HG02870 (cell line): ENCODE results near the gene ZNF740.

Experiments
- ATAC-seq: cut with Tn5 transposase; IDR thresholded peaks from one replicate; pipeline ENCODE4 v1.9.1; 2021; ENCODE audit warnings: mild to moderate bottlenecking, moderate library complexity; ENCODE audit not compliant: unreplicated experiment

ZNF740 gene

GRCh38 chr12:53212931-53213330, 32.4 kb downstream of the ZNF740 start:
- no peak for ATAC-seq

GRCh38 chr12:53213348-53213747, 32.8 kb downstream of the ZNF740 start:
- peak; percentile 41 for ATAC-seq

GRCh38 chr12:53214221-53214620, 33.7 kb downstream of the ZNF740 start:
- no peak for ATAC-seq

GRCh38 chr12:53214687-53215455, 34.3 kb downstream of the ZNF740 start:
- ATAC-seq = no peak

- ATAC-seq = no peak
Measured at GRCh38 chr12:53215497-53215896, 35.0 kb downstream of the ZNF740 start.

GRCh38 chr12:53217051-53217930, 36.8 kb downstream of the ZNF740 start:
- no peak for ATAC-seq

GRCh38 chr12:53217931-53218307, 37.4 kb downstream of the ZNF740 start:
- no peak for ATAC-seq

GRCh38 chr12:53218551-53219291, 38.2 kb downstream of the ZNF740 start:
- ATAC-seq = no peak

GRCh38 chr12:53219292-53219955, 38.9 kb downstream of the ZNF740 start:
- peak; percentile 22 for ATAC-seq

- peak; percentile 30 for ATAC-seq
Measured at GRCh38 chr12:53219956-53220693, 39.6 kb downstream of the ZNF740 start.

- ATAC-seq = peak; percentile 40
Measured at GRCh38 chr12:53220694-53221202, 40.2 kb downstream of the ZNF740 start.

GRCh38 chr12:53221203-53222080, 40.9 kb downstream of the ZNF740 start:
- ATAC-seq = no peak

- no peak for ATAC-seq
Measured at GRCh38 chr12:53222170-53222721, 41.7 kb downstream of the ZNF740 start.

GRCh38 chr12:53222806-53223261, 42.3 kb downstream of the ZNF740 start:
- no peak for ATAC-seq

- no peak for ATAC-seq
Measured at GRCh38 chr12:53223389-53224060, 43.0 kb downstream of the ZNF740 start.

GRCh38 chr12:53224061-53224896, 43.8 kb downstream of the ZNF740 start:
- ATAC-seq = no peak
